ENCODE measurements around the gene TEX14. TPM values are rescaled to one million over a fixed set of nuclear protein-coding genes. Genes with fewer than 3 reads are reported as not detected.

Gene TEX14
- total RNA-seq, 1 donor from 2014 or later = not detected

Other genes with a start within 250 kb of the TEX14 start
- gene HSF5, start 203.6 kb downstream of the TEX14 start, total RNA-seq (ENCODE audit: insufficient read depth, low replicate concordance) = 0.72 TPM
- gene MTMR4, start 177.4 kb downstream of the TEX14 start, total RNA-seq (ENCODE audit: insufficient read depth, low replicate concordance) = 42.6 TPM
- 32.5 TPM for gene RAD51C, start 557 bp upstream of the TEX14 start, total RNA-seq (ENCODE audit: insufficient read depth, low replicate concordance)
- 1.7 TPM for gene PPM1E, start 63.8 kb upstream of the TEX14 start, total RNA-seq (ENCODE audit: insufficient read depth, low replicate concordance)